NB4 (cell line): ENCODE data around the gene ERVFRD-1.

ENCODE experiments used
- POLR2A ChIP-seq: IDR thresholded peaks from 2 replicates; pipeline ENCODE4 v1.6.1; 2011; ENCODE audit warnings: mild to moderate bottlenecking; ENCODE audit not compliant: insufficient read length; ENCODE audit errors: extremely low read depth
- TF ChIP-seq, protein P1 (sequence below): IDR thresholded peaks from one replicate; pipeline ENCODE4 v1.5.1; 2012; ENCODE audit warnings: low read depth, low read length

DNA sequence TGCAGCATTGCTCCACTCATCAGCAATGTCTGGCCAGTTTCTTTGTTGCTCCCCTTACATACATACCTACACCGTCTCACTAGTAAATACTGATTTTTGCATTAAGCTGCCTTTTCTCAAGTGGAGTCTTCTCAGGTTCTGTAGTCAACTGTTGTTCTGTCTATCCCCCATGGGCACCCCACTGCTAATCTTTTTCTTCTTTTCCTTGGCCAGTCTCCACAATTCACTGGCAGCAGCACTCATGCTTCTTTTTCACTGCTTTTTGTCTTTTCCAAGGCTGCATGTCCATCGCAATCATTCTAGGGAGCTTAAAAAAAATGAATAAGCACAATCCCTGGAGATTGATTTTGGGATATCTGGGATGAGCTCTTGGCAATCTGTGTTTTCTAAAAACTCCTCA lies 10.3 kb upstream of the ERVFRD-1 start:
- TF ChIP-seq, protein P1, sequence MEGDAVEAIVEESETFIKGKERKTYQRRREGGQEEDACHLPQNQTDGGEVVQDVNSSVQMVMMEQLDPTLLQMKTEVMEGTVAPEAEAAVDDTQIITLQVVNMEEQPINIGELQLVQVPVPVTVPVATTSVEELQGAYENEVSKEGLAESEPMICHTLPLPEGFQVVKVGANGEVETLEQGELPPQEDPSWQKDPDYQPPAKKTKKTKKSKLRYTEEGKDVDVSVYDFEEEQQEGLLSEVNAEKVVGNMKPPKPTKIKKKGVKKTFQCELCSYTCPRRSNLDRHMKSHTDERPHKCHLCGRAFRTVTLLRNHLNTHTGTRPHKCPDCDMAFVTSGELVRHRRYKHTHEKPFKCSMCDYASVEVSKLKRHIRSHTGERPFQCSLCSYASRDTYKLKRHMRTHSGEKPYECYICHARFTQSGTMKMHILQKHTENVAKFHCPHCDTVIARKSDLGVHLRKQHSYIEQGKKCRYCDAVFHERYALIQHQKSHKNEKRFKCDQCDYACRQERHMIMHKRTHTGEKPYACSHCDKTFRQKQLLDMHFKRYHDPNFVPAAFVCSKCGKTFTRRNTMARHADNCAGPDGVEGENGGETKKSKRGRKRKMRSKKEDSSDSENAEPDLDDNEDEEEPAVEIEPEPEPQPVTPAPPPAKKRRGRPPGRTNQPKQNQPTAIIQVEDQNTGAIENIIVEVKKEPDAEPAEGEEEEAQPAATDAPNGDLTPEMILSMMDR, result no peak
- TF ChIP-seq POLR2A, result no peak
